ENCODE measurements around the gene ECE1. TPM values are rescaled to one million over a fixed set of nuclear protein-coding genes. Genes with fewer than 3 reads are reported as not detected.

The ECE1 gene
- total RNA-seq, 1 experiment from 2014 or later, result 69.8 TPM

GRCh38 chr1:21254335-21254951 is 35.8 kb downstream of the ECE1 start:
- DNase-seq (ENCODE audit: low read depth), result no peak

- DNase-seq (ENCODE audit: low read depth), result peak; percentile 83
These were observed 38.3 kb downstream of the ECE1 start for GRCh38 chr1:21251773-21252471.

DNA sequence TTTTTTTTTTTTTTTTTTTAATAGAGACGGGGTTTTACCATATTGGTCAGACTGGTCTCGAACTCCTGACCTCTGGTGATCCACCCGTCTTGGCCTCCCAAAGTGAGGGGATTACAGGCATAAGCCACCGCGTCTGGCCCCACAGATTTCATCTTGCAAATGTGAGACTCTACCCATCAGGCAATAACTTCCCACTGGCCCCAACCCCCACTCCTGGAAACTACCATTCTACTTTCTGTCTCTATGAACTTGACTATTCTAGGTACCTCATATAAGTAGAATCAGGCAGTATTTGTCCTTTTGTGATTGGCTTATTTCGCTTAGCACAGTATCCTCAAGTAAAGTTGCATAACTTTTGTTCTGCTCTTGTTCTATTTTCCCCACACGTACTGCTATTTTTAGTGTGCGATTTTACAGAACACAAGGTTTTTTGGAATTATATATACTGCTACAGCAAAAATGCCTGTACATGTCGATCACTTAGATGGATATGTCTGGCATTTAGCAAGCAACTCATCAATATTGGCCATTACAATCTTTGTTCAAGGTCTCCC is 40.2 kb downstream of the ECE1 start:
- no peak for DNase-seq (ENCODE audit: low read depth)

GRCh38 chr1:21247892-21248715 is 42.2 kb downstream of the ECE1 start:
- no peak for DNase-seq (ENCODE audit: low read depth)

- no peak for DNase-seq (ENCODE audit: low read depth)
These were observed 43.2 kb downstream of the ECE1 start for GRCh38 chr1:21246905-21247642.

DNA sequence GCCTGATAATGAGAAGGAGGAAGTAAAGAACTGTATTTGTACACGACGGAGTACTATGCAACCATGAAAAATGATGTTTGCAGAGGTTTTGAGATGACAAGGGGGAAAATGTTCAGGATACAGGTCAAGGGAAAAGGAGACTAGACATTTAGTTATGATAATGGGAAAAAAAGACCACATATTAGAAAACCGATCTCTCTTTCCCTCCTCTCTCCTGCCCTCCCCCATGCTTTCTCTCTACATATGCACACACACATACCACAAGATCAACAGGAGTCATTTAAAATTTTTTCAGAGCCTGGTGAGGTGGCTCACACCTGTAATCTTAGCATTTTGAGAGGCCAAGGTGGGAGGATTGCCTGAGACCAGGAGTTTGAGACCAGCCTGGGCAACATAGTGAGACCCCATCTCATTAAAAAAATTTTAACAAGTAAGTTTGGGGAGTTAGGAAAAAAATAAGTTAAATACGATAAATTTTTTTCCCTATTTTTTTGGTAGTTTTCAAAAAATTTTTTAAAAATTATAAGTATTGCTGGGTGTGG is 44.5 kb downstream of the ECE1 start:
- no peak for DNase-seq (ENCODE audit: low read depth)

DNA sequence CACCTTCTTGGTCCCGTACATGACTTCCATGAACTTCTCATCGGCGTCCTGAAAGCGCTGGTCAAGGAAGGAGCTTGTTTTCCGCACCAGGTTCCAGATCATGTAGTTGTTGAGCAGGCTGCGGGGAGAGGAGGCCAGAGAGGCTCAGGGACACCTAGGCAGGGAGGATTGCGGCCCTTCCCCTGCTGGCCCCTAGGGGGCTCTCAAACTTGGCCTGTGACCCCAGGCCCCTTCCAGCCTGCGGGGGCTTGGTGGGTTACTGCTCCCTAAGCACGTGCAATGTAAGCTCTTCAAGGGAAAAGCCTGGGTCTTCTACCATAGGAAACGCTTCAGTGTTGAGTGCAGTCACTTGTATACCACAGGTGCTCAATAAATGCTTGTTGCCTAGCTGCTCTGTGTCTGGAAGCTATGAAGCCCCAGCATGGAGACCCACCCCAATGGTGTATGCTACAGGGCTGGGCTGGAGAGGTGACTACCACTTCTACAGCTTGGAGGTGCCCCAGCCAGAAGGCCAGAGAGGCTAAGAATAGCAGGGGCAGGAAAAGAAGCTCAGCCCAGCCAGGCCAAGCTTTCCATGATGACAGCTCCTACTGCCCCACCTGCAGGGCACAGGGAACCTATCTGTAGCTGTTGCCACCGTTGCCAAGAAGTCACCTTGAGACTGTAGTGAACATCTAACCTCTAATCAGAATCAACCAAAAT is 45.1 kb downstream of the ECE1 start:
- no peak for DNase-seq (ENCODE audit: low read depth)

DNA sequence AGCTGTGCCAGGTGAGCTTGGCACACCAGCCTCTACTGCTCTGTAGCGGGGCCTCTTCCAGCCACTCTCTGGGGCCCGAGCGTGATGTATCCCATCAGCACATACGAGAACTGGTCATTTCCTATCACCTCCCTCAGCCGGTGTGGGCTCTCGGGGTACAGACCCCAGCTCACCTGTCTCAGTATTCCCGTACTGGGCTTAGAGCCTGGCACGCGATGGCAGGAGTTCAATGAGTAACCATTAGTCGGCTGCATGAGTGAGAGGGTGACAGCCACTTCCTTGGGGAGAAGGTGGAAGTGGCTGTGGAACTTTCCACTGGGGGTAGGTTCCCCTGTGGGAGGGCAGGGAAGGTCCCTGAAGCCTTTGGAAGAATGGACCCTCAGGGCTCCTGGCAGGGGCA is 46.1 kb downstream of the ECE1 start:
- no peak for DNase-seq (ENCODE audit: low read depth)

GRCh38 chr1:21242846-21243245 is 47.4 kb downstream of the ECE1 start:
- no peak for DNase-seq (ENCODE audit: low read depth)

GRCh38 chr1:21241771-21242581 is 48.3 kb downstream of the ECE1 start:
- DNase-seq (ENCODE audit: low read depth), result no peak

DNA sequence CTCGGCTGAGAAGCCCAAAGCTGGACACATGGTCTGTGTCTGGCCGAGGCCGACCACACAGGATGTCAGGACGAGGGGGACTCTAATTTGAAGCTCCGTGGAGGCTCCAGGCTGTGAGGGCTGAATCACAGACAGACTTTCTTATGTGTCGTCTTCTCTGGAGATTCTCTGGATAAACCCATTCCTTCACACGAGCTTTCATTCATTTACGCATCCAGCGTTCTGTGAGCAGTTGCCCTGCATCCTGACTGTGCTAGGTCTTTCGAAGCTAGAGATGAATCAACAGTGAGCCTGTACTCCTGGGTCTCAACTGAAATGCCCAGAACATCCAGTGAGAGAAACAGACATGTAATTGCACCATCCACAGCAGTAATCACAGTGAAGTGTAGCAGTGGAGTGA is 49.6 kb downstream of the ECE1 start:
- DNase-seq (ENCODE audit: low read depth), result no peak

DNA sequence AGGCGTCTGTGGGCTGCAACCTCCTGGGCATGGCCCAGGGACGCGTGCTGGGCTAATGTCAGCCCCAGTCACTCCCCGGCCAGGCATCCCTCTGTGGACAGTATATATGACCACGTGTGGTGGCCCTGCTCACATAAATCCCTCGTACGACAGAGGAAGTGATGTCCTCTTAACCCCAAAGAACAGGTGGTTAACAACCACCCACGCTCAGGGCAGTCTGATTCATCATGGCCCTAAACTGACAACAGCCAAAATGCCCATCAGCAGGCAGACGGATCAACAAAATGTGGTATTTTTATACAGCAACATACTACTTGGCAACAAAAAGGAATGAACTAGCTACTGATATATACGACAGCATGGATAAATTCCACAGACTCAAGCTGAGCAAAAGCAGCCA is 51.0 kb downstream of the ECE1 start:
- peak; percentile 38 for DNase-seq (ENCODE audit: low read depth)

- DNase-seq (ENCODE audit: low read depth), result peak; percentile 25
These were observed 52.0 kb downstream of the ECE1 start for GRCh38 chr1:21238141-21238800.

GRCh38 chr1:21237446-21238088 is 52.7 kb downstream of the ECE1 start:
- DNase-seq (ENCODE audit: low read depth), result no peak

- no peak for DNase-seq (ENCODE audit: low read depth)
These were observed 54.1 kb downstream of the ECE1 start for GRCh38 chr1:21236178-21236577.

GRCh38 chr1:21234779-21235178 is 55.5 kb downstream of the ECE1 start:
- no peak for DNase-seq (ENCODE audit: low read depth)

- no peak for DNase-seq (ENCODE audit: low read depth)
These were observed 56.8 kb downstream of the ECE1 start for GRCh38 chr1:21233490-21233889.

GRCh38 chr1:21232044-21232443 is 58.2 kb downstream of the ECE1 start:
- peak; percentile 58 for DNase-seq (ENCODE audit: low read depth)
